Stimulated activated CD8-positive, alpha-beta memory T cell treated with anti-CD3 and anti-CD28 coated beads, Interleukin-15, amount 100 ng/mL, for 1 hour (primary cell): ENCODE results near the gene NRG3.

ENCODE experiments used
- DNase-seq: peaks from one replicate; pipeline ENCODE4 v3.0.0-alpha.2; 2020; ENCODE audit warnings: low read depth

NRG3 gene

DNA sequence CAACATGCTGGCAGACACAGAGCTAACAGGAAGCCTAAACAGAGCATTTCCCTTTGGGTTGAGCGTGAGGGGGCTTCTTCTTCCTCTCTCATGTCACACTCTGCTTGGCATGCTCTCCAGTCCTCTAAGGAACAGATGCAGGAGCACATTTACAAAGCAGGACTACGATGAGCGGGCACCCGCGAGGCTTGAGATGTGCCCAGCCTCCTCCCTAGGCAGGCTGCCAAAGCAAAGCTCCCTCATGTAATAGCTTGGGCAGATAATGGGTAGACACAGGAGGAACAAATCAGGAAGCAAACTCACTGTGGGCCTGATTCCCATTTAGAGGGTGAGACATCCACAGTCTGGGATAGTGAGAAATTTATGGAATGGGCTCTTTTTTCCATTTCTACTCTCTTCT lies 519.1 kb downstream of the NRG3 start:
- DNase-seq: no peak

DNA sequence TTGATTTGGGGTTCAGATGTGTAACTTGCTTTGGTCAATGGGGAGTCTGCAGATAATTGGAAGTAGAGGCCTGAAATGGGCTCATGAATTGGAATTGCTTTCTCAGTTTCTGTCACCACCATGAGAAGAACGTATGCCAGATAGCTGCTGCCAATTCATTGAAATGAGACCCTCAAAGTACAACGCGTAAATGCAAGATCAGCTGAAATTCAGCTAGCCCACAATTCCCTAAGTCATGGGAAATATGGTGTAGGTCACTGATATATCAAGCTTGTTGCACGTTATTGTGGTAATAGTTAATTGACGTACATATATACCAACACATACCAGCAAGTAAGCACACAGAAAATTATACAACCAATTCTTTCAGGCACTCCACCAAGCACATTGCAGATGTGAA lies 520.0 kb downstream of the NRG3 start:
- no peak for DNase-seq

DNA sequence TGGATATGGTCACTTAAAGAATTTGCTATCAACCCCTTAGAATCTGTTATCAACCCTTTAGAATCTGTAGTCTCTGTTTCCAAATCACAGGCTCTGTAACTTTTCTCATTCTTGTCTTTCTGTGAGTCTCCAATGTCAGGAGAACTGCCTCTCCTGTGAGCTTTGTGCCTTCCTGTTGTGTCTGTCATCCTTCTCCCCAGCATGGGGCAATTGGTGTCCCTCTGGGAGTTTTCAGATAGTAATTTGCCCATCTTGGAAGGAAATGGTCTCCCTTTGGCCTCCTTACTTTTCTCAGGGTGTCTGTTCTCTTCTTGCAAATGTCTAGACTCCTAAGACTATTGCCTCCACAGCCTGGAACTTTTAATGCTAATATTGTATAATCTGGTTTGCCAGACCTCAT lies 521.9 kb downstream of the NRG3 start:
- DNase-seq: no peak

DNA sequence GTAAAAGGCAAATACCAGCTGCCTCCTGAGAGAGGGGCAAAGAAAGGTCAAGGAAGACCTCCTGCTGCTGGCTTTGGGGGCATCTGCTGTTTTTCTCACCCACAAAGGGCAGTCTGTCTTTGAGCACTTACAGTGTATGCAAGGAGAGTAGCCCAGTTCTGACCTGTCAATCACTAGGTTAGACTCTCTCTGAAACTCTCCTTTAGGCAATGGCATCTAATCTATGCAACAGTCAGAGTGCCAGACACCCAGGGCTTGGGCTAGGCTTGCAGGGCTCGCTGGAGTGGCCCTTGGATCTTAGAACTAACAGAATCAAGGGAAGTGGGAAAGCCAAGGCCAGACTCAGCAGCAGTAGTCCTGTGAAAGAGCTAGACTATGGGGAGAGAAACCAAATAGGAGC lies 522.9 kb downstream of the NRG3 start:
- DNase-seq: no peak

DNA sequence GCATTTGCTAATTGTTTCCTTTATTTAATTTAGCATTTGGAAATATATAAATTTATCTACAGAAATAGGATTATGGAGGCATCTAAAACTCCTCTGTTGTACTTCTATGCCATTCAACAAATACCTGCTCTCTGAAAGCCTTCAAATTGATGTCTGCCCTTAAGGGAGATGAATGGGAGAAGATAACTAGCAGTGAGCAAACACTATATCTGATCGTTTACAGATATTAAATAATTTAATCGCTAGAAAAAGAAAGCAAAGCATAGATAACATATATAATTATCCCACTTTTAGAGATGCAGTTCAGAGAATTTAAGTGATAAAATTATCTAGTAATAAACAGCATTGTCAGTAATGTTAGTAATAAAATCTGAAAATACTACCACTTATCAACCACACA lies 524.9 kb downstream of the NRG3 start:
- DNase-seq: no peak

DNA sequence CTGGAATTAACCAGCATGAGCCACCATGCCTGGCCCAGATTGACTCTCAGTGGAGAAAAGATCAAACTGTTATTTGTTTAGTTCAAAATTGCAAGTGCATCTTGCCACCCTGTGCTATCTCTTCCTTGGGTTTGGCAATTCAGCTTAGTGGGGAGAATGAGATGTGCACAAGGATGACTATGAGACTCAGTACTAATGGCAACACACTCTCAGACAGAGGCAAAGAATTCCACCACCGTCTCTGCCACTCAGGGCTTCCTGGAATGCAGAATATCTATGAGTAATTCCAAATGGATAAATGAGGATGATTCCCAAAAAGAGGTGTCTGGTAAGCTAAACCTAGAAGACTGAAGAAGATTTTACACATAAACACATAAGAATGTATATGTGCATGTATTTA lies 525.8 kb downstream of the NRG3 start:
- no peak for DNase-seq

DNA sequence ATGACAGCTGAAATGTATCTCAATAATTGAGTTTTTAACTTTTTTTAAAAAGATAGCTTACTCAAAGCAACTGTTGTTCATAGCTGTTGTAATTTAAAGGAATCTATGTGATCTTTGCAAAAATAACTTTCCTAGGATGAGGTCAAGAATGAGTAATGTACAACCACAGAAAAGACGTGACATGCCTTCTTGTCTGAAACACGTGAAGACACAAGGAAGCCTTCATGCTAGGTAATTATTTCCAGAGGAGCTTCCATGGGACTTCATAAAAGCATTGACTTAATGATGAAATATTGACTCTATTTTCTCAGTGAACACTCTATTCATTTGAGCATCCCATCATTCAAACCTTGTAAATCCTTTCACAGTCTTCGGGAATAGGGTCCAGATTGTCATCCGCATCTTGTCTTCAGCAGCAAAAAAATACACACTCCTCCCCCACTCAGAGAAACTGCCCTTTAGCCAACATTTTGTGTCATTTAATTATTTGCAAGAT lies 528.0 kb downstream of the NRG3 start:
- DNase-seq: no peak

DNA sequence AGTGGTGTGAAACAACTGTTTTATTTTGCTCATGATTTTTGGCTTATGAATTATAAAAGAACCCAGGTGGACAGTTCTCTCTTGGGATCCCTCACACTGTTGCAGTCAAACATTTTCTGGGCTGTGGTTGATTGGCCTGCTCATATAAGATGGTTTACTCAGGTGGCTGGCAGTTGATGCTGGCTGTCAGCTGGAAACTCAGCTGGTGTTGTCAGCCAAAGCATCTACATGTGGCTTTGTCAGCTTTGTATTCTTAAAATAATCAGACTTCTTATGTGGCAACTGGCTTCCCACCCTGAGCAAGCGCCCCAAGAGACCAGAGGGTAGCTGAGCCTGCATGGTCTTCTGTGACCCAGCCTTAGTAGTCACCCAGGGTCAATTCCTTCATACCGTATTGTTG lies 534.7 kb downstream of the NRG3 start:
- no peak for DNase-seq

DNA sequence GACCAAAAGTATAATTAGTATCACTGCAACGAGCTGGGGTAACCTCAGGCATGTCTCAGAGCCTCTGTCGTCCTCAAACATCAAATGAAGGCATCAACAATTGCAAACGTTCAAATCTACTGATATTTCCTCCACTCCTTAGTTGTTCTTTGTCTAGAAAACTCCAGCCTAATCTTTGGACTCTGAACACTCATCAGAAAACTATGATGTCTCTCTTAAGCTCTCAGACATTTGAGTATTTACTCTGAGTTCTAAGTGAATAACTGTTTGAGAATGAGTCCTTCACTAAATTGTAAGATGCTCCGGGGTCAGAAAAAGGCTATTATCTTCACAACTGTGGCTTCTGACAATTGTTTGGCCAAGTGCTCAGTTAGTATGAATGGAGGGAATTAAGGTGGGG lies 536.4 kb downstream of the NRG3 start:
- DNase-seq: no peak

DNA sequence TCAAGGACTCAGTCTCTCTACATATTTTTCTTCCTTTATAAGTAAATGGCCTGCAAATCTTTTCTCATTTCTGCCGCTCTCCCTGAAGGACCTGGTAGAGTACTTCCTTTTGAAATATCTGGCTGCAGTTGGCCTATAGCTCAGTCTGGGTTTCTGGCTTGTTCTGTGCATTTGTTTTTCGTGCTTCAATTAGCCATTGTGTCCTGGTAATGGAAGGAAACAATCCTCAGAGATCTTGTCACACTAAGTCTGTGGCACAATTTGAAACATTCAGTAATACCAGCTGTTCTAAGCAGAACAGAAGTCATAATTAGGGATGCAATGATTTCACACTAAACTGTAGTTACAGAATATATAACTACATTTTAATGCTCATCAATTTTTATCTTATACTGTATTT lies 545.0 kb downstream of the NRG3 start:
- DNase-seq: no peak

DNA sequence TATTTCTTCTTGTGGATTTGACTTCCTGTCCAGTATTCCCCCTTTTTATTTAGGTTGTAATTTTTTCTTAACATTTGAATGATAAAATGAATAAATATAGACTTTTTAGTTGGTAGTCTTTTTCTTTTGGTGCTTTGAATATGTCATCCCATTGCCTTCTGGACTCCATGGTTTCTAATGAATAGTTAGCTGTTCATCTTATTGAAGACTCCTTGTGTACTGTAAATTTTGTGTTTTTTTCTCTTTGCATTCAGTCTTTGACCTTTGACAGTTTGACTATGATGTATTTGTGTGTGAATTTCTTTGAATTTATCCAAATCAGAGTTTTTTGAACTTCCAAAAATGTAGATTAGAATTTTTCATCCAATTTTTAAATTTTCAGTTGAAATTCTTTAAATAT lies 554.3 kb downstream of the NRG3 start:
- DNase-seq: no peak

DNA sequence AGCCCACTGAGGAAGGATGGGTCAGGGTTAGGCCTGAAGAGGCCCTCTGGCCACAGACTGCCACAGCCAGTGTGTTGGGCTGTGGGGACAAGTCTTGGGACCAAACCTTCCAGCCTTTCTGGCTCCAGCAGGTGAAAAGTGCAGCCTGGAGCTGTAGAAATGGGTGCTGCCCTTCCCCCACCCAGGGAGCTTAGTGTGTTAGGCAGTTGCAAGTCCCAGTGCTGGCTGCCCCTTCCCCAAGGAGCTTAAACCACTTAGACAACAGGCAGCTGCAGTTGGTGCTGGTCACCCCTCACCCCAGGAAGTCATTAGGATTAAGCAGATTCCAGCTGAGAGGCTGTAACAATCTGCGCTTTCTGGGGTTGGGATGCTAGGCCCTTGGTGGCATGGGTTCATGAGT lies 563.3 kb downstream of the NRG3 start:
- no peak for DNase-seq

DNA sequence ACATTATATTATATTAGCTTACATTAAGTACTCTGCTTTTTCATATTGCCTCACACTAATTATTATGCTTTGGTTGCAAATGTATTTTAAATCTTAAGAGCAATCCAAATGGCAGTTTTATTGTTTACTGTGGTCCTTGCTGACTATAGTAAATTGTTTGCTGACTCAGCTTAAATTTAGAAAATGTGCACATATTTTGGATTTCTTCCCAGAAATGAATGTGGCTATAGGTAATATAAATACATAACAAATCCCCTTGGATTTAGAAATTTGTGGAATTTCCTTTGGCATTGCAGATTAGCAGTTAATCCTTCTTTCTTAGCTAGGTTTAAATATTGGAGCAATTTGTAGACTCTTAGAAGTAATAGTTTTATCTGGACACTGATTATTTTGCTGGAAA lies 565.8 kb downstream of the NRG3 start:
- DNase-seq: no peak

DNA sequence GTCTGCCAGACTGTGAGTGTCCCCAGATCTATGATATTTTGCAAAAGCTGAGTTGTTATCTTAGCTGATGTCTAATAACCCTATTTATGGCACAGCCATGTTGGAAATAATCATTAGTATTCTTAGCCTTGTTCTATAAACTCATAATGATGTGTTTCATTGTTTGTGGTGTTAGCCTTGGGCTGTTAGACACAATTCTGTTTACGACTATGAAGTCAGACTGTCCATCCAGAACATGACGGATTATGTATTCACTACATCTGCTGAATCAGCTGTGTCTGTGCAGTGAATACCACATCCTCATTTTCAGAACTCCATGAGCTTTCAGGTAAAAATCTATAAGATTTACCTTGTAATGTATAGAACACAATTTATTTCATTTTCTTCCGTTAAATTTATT lies 577.1 kb downstream of the NRG3 start:
- DNase-seq: no peak

DNA sequence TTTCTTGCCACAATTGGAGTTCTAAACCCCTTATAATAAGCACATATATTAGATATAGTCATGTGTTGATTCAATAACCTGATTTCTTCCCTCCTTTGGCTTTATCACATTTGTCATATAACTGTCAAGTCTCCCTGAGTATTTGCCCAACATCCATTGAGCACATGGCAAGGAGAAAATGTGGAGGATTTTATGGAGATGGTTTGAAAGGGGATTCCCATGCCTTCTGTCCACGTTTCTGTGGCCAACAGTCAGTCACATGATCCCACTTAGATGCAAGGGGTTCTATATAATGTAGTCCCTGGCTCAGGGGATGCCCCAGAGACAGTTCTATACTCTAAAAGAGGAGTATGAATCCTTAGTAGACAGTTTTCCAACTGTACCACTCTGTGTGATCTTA lies 577.7 kb downstream of the NRG3 start:
- no peak for DNase-seq

DNA sequence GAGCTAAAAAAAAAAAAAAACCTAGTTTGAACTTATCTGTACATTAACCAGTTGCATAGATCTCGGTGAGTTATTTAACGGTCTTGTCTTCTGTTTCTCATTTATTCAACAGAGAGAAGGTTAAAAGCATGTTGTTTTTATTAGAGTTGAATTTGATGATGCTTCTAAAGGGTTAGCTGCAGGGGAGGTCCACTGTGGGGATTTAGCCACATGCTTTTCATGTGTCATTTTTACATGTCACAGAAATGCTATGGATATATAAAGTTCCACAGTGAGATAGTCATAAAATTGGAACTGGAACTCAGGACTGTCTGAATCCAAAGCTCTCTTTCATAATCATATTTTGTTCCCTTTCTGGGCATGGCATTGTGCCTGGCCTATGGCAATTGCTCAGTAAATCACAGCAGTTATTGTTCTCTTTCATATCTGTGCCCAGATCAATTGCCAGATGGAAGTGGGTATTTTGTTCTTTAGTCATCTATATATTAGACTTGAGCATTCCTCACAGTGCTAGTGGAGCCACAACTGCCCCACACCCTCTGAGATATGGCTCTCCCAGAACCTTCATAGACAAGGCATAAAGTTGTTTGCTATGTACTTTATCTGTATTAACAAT lies 578.8 kb downstream of the NRG3 start:
- no peak for DNase-seq

DNA sequence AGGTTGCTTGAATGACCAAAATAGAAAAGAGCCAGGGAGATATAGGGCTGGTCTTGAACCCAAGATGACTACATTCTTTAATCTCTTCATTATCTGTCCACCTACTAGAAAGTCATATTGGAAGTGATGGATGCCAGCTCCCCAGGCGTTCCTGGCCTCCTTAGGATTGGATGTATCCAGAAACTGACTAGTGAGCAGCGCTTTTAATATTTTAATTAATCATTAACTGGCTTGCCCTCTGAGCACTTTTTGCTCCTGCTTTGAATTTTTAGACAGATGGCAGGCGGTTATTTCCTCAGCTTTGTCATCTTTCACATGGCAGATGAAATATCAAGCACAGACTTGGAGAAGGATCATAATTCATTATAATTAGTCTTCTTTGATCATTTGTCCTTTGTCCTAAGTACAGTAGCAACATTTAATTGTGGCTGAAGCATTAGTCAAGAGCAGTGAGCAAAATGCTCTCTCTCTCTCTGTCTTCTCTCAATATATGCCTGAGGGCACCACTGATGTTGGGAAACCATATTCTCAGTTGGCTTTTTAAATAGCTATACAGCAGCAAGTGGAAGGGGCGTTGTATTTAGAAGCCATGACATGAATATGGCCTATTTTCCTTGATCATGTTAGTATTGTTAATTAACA lies 588.0 kb downstream of the NRG3 start:
- no peak for DNase-seq

DNA sequence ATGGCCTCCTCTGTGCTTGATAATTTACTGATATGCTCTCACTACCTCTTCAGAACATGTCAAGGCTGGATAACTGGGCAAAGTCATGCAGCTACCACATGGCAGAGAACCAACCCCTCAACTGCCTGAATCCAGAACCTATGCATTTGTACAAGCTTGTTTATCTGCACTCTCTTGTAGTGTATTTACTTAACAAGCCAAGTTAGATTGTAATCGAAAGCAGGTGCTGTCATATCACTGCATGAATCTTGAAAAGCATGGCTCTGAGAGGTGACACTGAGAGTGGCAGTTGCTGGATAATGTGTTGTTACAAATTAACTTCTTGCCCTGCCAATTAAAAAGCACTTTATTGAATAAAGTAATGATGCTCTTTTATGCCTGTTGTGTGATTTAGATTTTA lies 588.6 kb downstream of the NRG3 start:
- no peak for DNase-seq

DNA sequence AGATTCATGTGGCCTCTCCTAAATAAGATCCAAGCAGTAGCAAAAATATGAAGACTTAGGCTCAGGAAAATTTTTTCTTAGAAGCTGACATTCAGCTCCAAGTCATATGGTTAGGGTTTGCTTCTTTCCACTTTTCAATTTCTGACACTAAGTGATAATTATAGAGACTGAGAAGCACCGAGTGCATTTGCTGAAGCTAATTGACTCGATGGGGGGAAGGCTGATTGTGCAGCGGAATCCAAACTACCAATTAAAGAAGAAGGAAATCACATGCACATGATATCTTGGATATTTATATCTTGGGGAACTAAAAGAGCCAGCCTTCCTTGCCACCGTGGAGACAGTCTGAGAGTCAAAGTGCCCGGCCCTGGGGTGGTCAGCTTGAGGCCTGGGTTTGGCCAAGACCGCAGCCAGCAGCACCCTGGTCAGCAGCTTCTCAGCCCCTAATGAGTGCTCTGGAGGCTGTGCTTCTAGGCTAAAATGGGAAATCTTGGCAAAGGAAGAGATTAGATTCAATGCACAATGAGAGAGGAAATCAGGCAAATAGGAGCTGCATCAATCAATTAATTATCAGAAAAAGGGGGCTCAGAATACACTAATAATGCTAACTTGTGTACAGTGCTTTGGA lies 589.3 kb downstream of the NRG3 start:
- DNase-seq: no peak

DNA sequence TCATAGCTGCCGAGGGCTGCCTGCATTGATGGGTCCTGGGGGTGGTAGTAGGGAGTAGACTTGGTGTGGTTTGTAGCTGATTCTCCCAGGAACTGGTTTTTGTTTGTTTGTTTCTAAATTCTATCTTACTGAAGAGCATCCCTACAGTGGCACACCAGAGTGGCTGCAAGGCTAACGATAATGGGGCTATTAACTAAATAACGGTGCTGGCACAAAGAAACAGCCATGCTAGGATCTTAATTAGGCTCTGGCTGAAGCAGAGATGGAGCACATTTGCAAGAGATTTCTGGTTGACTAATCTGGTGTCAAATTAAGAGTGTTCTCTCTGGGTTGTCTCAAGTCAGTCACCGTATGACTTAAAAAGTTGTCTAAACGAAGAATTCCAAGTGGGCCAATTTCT lies 590.0 kb downstream of the NRG3 start:
- DNase-seq: no peak

DNA sequence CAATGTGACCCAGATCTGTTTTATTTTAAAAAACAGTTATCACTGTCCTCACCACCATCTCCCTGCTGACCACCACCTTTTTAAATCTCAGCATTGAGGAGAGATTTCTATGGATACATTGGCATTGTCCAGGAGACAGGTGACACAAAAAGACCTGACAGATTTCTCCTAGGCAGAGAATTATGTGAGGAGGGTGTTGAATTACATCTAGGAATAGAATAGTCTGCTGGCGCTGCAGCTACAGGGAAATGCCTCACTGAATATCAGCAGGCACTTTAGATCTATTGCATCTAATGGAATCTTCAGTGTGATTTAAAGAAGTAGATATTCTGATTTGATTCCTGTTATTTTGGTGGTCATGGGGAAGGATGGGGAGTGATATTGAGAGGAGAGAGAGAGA lies 593.5 kb downstream of the NRG3 start:
- no peak for DNase-seq

DNA sequence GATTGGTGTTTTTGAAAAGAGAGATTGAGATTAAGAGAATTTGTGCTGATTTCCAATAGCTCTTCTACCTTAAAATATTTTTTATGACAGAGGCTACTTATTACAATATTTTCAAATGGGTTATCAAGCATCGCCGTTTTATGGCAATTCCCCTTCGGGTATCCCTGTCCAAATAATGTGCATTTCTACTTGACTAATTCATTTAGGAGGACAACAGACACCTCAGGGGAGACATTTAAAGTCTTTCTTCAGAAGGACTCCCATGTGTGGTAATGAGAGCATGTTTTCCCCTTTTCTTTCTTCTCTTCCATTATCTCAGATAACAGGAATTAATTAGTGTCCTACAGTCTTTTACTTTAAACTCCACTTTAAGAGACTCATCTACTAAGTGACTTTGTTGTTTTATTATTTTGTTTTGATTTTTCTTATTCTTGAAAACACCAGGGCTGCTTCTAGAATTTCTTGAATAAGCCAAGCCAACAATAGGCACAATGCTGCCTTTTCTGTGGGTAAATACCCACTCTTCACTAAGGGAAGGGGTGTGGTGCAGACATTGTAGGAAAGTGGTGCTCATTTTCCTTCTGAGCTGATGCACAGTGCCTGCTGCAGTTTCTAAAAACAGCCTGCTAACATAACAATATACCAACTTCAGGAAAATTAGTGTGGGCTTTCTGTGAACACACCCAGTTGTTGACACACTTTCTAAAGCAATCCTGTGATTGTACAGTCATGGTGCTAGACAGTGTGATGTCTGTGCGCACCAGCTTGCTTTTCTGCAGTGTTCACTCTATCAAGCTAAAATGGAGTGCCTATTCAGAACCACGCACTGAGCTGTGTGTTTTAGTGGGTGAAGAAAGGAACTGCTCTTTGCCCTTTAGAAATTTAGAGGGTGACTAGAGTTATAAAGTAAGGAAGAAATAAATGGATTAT lies 597.7 kb downstream of the NRG3 start:
- DNase-seq: no peak

DNA sequence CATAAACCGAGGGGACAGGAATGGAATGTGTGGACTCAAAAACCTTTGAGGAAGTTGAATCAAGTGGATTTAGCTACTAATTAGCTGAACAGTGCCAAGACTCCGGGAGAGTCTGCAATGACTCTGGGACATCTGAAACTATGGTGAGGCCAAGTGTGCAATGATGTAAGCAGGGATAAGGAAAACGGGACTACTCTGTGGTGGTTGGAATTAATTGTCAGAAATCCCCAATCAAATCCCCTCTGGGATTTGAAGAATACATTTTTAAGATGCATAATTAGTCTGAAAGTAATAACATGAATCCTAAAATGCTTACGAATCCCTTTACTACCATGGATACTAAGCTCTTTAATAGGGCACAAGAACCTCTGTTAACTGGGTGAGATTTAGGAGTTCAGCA lies 602.8 kb downstream of the NRG3 start:
- no peak for DNase-seq
